ENCODE measurements around the gene SLX4IP. TPM values are rescaled to one million over a fixed set of nuclear protein-coding genes. Genes with fewer than 3 reads are reported as not detected.
A peak's percentile ranks its signal among the peaks of the same experiment; 100 is the strongest.
"Not testable (repeated sequence)": the region's sequence is repeated elsewhere in the genome, so short reads cannot be mapped to it uniquely, and the experiment has no call there.

Gene SLX4IP
- total RNA-seq, 1 donor from 2014 or later = 5.4 TPM

- Mint-ChIP-seq H3K4me3 (ENCODE audit: unreplicated experiment) (no peak overlapping the region), H3K27ac (ENCODE audit: unreplicated experiment) (peak overlapping the region; percentile 96), H3K27me3 (ENCODE audit: low read depth) (no peaks in the 10 kb centered on the region), H3K36me3 (ENCODE audit: low read depth) (peaks cover 3% of the 10 kb centered on the region), H3K9me3 (ENCODE audit: low read depth) (peaks cover 2% of the 10 kb centered on the region), H3K4me1 (ENCODE audit: low read depth) (peaks cover 86% of the 10 kb centered on the region)
- no peak for DNase-seq (ENCODE audit: low spot score)
- TF ChIP-seq CTCF (IDR thresholded peaks at IDR 0.05) = no peak
These were observed 170.6 kb downstream of the SLX4IP start for GRCh38 chr20:10605547-10606195.

- H3K9me3 Mint-ChIP-seq (ENCODE audit: low read depth) = peaks cover 2% of the 10 kb centered on the region
These were observed 174.2 kb downstream of the SLX4IP start for GRCh38 chr20:10609276-10609675.

GRCh38 chr20:10609770-10610169 lies 174.7 kb downstream of the SLX4IP start:
- peaks cover 2% of the 10 kb centered on the region for H3K9me3 Mint-ChIP-seq (ENCODE audit: low read depth)
- peaks cover 58% of the 10 kb centered on the region for H3K4me1 Mint-ChIP-seq (ENCODE audit: low read depth)
- DNase-seq (ENCODE audit: low spot score) = no peak
- H3K4me3 Mint-ChIP-seq (ENCODE audit: unreplicated experiment) = no peak overlapping the region
- peak overlapping the region; percentile 98 for H3K27ac Mint-ChIP-seq (ENCODE audit: unreplicated experiment)
- no peak for TF ChIP-seq CTCF (IDR thresholded peaks at IDR 0.05)
- no peaks in the 10 kb centered on the region for H3K27me3 Mint-ChIP-seq (ENCODE audit: low read depth)
- peaks cover 4% of the 10 kb centered on the region for H3K36me3 Mint-ChIP-seq (ENCODE audit: low read depth)

More at GRCh38 chr20:10609276-10609675, 174.2 kb downstream of the SLX4IP start:
- TF ChIP-seq CTCF (IDR thresholded peaks at IDR 0.05) = no peak
- no peak for DNase-seq (ENCODE audit: low spot score)
- no peaks in the 10 kb centered on the region for H3K27me3 Mint-ChIP-seq (ENCODE audit: low read depth)
- peaks cover 63% of the 10 kb centered on the region for H3K4me1 Mint-ChIP-seq (ENCODE audit: low read depth)
- H3K36me3 Mint-ChIP-seq (ENCODE audit: low read depth) = peaks cover 4% of the 10 kb centered on the region
- H3K27ac Mint-ChIP-seq (ENCODE audit: unreplicated experiment) = peak overlapping the region; percentile 98
- H3K4me3 Mint-ChIP-seq (ENCODE audit: unreplicated experiment) = no peak overlapping the region

- H3K36me3 Mint-ChIP-seq (ENCODE audit: low read depth) = peaks cover 6% of the 10 kb centered on the region
- peak overlapping the region; percentile 98 for H3K27ac Mint-ChIP-seq (ENCODE audit: unreplicated experiment)
- H3K9me3 Mint-ChIP-seq (ENCODE audit: low read depth) = peaks cover 2% of the 10 kb centered on the region
- no peak overlapping the region for H3K4me3 Mint-ChIP-seq (ENCODE audit: unreplicated experiment)
- TF ChIP-seq CTCF (IDR thresholded peaks at IDR 0.05) = no peak
- H3K27me3 Mint-ChIP-seq (ENCODE audit: low read depth) = no peaks in the 10 kb centered on the region
- DNase-seq (ENCODE audit: low spot score) = no peak
- peaks cover 54% of the 10 kb centered on the region for H3K4me1 Mint-ChIP-seq (ENCODE audit: low read depth)
These were observed 175.1 kb downstream of the SLX4IP start for GRCh38 chr20:10610251-10610650.

- peaks cover 7% of the 10 kb centered on the region for H3K36me3 Mint-ChIP-seq (ENCODE audit: low read depth)
- no peak for DNase-seq (ENCODE audit: low spot score)
- peaks cover 43% of the 10 kb centered on the region for H3K4me1 Mint-ChIP-seq (ENCODE audit: low read depth)
- H3K27ac Mint-ChIP-seq (ENCODE audit: unreplicated experiment) = peak overlapping the region; percentile 63
- peak; percentile 66 for TF ChIP-seq CTCF (IDR thresholded peaks at IDR 0.05)
- H3K9me3 Mint-ChIP-seq (ENCODE audit: low read depth) = peaks cover 4% of the 10 kb centered on the region
- H3K27me3 Mint-ChIP-seq (ENCODE audit: low read depth) = no peaks in the 10 kb centered on the region
- no peak overlapping the region for H3K4me3 Mint-ChIP-seq (ENCODE audit: unreplicated experiment)
These were observed 176.3 kb downstream of the SLX4IP start for GRCh38 chr20:10611357-10611756.

- not testable (repeated sequence) for H3K4me3 Mint-ChIP-seq (ENCODE audit: unreplicated experiment); H3K27me3 Mint-ChIP-seq (ENCODE audit: low read depth); H3K9me3 Mint-ChIP-seq (ENCODE audit: low read depth); H3K36me3 Mint-ChIP-seq (ENCODE audit: low read depth); H3K27ac Mint-ChIP-seq (ENCODE audit: unreplicated experiment); DNase-seq (ENCODE audit: low spot score)
- peaks cover 33% of the 10 kb centered on the region for H3K4me1 Mint-ChIP-seq (ENCODE audit: low read depth)
These were observed 178.3 kb downstream of the SLX4IP start for GRCh38 chr20:10613426-10613825.

All from chondrocyte (in vitro differentiated cells).